ENCODE measurements around the gene EFS.

DNA sequence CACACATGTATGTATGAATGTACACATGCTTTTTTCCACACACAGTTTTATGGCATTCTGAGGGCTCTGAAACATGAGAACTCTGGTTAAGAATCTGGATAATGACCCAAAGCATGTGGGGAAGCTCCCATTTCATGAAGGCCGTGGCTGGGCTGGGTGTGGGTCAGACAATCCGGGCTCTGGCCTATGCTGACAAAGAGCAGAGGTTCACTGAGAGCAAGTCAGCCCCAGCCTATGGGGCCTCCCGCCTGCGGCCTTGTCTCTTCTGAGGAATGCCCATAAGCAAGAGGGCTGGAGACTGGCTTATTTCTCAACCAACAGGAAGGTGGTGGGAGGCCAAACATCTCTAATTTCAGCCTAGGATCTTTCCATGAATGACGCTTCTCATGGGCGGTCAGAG lies 34.6 kb upstream of the EFS start:
- TF ChIP-seq, protein P1, sequence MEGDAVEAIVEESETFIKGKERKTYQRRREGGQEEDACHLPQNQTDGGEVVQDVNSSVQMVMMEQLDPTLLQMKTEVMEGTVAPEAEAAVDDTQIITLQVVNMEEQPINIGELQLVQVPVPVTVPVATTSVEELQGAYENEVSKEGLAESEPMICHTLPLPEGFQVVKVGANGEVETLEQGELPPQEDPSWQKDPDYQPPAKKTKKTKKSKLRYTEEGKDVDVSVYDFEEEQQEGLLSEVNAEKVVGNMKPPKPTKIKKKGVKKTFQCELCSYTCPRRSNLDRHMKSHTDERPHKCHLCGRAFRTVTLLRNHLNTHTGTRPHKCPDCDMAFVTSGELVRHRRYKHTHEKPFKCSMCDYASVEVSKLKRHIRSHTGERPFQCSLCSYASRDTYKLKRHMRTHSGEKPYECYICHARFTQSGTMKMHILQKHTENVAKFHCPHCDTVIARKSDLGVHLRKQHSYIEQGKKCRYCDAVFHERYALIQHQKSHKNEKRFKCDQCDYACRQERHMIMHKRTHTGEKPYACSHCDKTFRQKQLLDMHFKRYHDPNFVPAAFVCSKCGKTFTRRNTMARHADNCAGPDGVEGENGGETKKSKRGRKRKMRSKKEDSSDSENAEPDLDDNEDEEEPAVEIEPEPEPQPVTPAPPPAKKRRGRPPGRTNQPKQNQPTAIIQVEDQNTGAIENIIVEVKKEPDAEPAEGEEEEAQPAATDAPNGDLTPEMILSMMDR (IDR thresholded peaks at IDR 0.05), result no peak
- no peak for TF ChIP-seq POLR2A (IDR thresholded peaks at IDR 0.05)
- no peak for TF ChIP-seq POLR2AphosphoS5 (IDR thresholded peaks at IDR 0.05)
- no peak for TF ChIP-seq EP300 (IDR thresholded peaks at IDR 0.05)

All from gastroesophageal sphincter (tissue), 3 donors.